Measurements from ENCODE around the gene GRB14. TPM values are rescaled to one million over a fixed set of nuclear protein-coding genes. Genes with fewer than 3 reads are reported as not detected.
A peak's percentile ranks its signal among the peaks of the same experiment; 100 is the strongest.
"Not testable (repeated sequence)": the region's sequence is repeated elsewhere in the genome, so short reads cannot be mapped to it uniquely, and the experiment has no call there.

The GRB14 gene
- polyA plus RNA-seq, 1 donor from 2014 or later, result not detected

DNA sequence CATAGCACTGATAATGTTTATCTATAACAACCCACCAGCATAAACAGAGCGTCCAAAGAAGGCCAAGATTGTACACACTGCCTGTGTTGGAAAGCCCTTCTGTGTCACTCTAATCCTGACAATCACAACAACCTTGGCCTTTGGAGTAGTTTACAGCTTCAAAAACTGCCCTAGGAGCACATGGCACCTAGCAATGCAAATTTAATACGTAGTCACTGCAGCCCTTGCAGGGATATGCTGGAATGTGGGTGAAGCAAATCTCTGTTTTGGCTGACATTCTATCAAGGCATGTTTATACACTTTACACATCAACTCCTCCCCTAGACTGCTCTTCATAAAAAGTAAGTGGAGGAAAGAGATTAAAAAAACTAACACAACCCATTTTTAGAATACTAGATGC lies 66.8 kb downstream of the GRB14 start:
- Mint-ChIP-seq H3K4me3 (no peak overlapping the region), H3K9me3 (peaks cover 0 to 9% (median 5%) of the 10 kb centered on the region in 3 donors), H3K4me1 (no peaks in the 10 kb centered on the region), H3K27ac (no peak overlapping the region), H3K27me3 (peaks cover 5% of the 10 kb centered on the region), H3K36me3 (no peaks in the 10 kb centered on the region)

DNA sequence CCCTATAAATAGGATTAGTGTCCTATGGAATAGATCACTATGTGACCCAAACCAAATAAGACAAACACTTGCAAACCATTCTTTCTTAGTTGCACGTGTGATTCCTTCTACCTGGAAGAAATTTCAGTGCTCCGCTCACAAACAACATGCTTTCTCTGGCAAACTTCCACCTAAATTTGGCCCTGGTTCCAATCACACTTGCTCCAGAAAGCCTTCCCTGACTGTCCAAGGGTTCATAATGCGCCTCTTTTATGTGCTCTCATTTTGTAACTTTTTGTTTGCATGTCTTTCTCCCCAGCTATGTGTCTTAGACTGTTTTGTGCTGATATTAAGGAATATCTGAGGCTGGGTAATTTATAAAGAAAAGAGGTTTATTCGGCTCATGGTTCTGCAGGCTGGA lies 69.8 kb downstream of the GRB14 start:
- Mint-ChIP-seq H3K4me3 (peak overlapping the region in 1 of 4 donors; percentile 13), H3K27ac (peak overlapping the region in 1 of 3 donors; percentile 63), H3K4me1 (no peaks in the 10 kb centered on the region), H3K9me3 (peaks cover 3 to 13% (median 5%) of the 10 kb centered on the region in 3 donors), H3K27me3 (peaks cover 4% of the 10 kb centered on the region), H3K36me3 (no peaks in the 10 kb centered on the region)

GRCh38 chr2:164549705-164550104 lies 71.6 kb downstream of the GRB14 start:
- not testable (repeated sequence) for H3K4me1 Mint-ChIP-seq, H3K27ac Mint-ChIP-seq, H3K4me3 Mint-ChIP-seq, H3K36me3 Mint-ChIP-seq, H3K27me3 Mint-ChIP-seq
- peaks cover 5 to 16% (median 10%) of the 10 kb centered on the region in 3 donors for H3K9me3 Mint-ChIP-seq

GRCh38 chr2:164545484-164545883 lies 75.8 kb downstream of the GRB14 start:
- Mint-ChIP-seq H3K4me1 (no peaks in the 10 kb centered on the region), H3K9me3 (peaks cover 5 to 10% (median 5%) of the 10 kb centered on the region in 3 donors), H3K4me3 (no peak overlapping the region), H3K27ac (no peak overlapping the region), H3K27me3 (peaks cover 3% of the 10 kb centered on the region), H3K36me3 (no peaks in the 10 kb centered on the region)

- peaks cover 3% of the 10 kb centered on the region for H3K27me3 Mint-ChIP-seq
- H3K4me1 Mint-ChIP-seq, result no peaks in the 10 kb centered on the region
- H3K9me3 Mint-ChIP-seq, result peaks cover 2 to 5% (median 4%) of the 10 kb centered on the region in 3 donors
- no peak overlapping the region for H3K4me3 Mint-ChIP-seq
- no peak overlapping the region for H3K27ac Mint-ChIP-seq
- H3K36me3 Mint-ChIP-seq, result no peaks in the 10 kb centered on the region
Observed at GRCh38 chr2:164542581-164543021, 78.7 kb downstream of the GRB14 start.

GRCh38 chr2:164538240-164538866 lies 82.9 kb downstream of the GRB14 start:
- no peak overlapping the region for H3K27ac Mint-ChIP-seq
- no peaks in the 10 kb centered on the region for H3K4me1 Mint-ChIP-seq

GRCh38 chr2:164535280-164536025 lies 85.8 kb downstream of the GRB14 start:
- Mint-ChIP-seq H3K27ac (no peak overlapping the region), H3K4me1 (no peaks in the 10 kb centered on the region), H3K9me3 (no peaks in the 10 kb centered on the region), H3K27me3 (peaks cover 1% of the 10 kb centered on the region), H3K36me3 (no peaks in the 10 kb centered on the region), H3K4me3 (no peak overlapping the region)

More at GRCh38 chr2:164538240-164538866, 82.9 kb downstream of the GRB14 start:
- Mint-ChIP-seq H3K36me3 (no peaks in the 10 kb centered on the region), H3K4me3 (no peak overlapping the region), H3K27me3 (peaks cover 3% of the 10 kb centered on the region), H3K9me3 (no peaks in the 10 kb centered on the region)

GRCh38 chr2:164530464-164530863 lies 90.8 kb downstream of the GRB14 start:
- H3K4me1 Mint-ChIP-seq, result no peaks in the 10 kb centered on the region
- no peak overlapping the region for H3K4me3 Mint-ChIP-seq
- H3K9me3 Mint-ChIP-seq, result peaks cover 0 to 2% (median 0%) of the 10 kb centered on the region in 3 donors
- H3K36me3 Mint-ChIP-seq, result no peaks in the 10 kb centered on the region
- peaks cover 1% of the 10 kb centered on the region for H3K27me3 Mint-ChIP-seq
- no peak overlapping the region for H3K27ac Mint-ChIP-seq

DNA sequence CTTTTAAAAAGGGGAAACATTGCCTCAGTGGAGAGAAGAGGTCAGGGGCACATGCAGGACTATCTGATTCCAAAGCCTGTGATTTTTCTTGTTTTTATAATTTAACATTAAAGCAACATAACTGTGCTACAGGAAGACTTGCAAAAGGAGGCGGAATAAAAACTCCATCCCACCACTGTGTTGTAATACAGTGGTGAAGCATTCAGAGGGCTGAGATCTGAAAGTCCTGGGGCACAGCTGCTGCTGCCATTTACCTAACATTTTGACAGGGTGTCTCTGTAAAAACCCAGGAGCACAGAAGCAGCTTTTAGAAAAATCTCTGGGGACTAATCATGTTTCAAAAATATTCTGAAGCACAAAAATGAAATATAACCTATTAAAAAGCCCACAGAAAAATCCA lies 97.6 kb downstream of the GRB14 start:
- no peaks in the 10 kb centered on the region for H3K27me3 Mint-ChIP-seq
- no peak overlapping the region for H3K4me3 Mint-ChIP-seq
- no peaks in the 10 kb centered on the region for H3K36me3 Mint-ChIP-seq
- peaks cover 4 to 5% (median 5%) of the 10 kb centered on the region in 3 donors for H3K9me3 Mint-ChIP-seq
- H3K4me1 Mint-ChIP-seq, result no peaks in the 10 kb centered on the region
- H3K27ac Mint-ChIP-seq, result no peak overlapping the region

DNA sequence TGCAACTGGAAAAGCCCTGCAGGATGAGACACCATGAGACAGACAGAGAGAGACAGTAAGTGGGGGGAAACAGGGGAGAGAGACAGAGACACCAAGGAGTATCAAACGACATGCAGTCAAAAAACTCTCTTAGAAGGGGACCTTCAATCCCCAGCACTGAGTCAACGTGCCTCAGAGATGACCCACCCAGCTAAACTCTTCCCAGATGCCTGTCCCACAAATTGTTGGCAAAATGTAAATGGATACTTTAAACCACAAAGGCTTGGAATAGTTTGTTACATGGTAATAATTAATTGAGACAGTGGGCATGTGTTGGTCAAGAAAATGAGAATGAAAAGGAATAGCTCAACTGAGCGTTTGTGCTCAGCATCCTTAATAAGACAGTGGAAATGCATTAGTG lies 98.3 kb downstream of the GRB14 start:
- H3K4me3 Mint-ChIP-seq, result no peak overlapping the region
- H3K36me3 Mint-ChIP-seq, result no peaks in the 10 kb centered on the region
- no peaks in the 10 kb centered on the region for H3K27me3 Mint-ChIP-seq
- H3K27ac Mint-ChIP-seq, result no peak overlapping the region
- peaks cover 4 to 6% (median 6%) of the 10 kb centered on the region in 3 donors for H3K9me3 Mint-ChIP-seq
- no peaks in the 10 kb centered on the region for H3K4me1 Mint-ChIP-seq

GRCh38 chr2:164522561-164522981 lies 98.7 kb downstream of the GRB14 start:
- Mint-ChIP-seq H3K27me3 (no peaks in the 10 kb centered on the region), H3K9me3 (peaks cover 4 to 6% (median 5%) of the 10 kb centered on the region in 3 donors), H3K4me3 (no peak overlapping the region), H3K4me1 (no peaks in the 10 kb centered on the region), H3K36me3 (no peaks in the 10 kb centered on the region), H3K27ac (no peak overlapping the region)

DNA sequence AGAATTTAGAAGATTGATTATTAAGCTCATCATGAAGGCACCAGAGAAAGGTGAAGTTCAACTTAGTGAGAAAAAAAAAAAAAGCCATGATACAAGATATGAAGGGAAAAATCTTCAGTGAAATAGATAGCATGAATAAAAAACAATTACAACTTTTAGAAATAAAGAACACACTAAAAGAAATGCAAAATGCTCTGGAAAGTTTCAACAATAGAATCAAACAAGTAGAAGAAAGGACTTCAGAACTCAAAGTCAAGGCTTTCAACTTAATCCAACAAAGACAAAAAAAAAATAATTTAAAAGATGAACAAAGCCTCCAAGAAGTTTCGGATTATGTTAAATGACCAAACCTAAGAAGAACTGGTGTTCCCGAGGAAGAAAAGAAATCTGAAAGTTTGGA lies 105.5 kb downstream of the GRB14 start:
- no peak overlapping the region for H3K4me3 Mint-ChIP-seq
- no peaks in the 10 kb centered on the region for H3K27me3 Mint-ChIP-seq
- peaks cover 4 to 12% (median 10%) of the 10 kb centered on the region in 3 donors for H3K9me3 Mint-ChIP-seq
- H3K27ac Mint-ChIP-seq, result no peak overlapping the region
- peaks cover 0 to 2% (median 0%) of the 10 kb centered on the region in 3 donors for H3K4me1 Mint-ChIP-seq
- H3K36me3 Mint-ChIP-seq, result no peaks in the 10 kb centered on the region

GRCh38 chr2:164515030-164515429 lies 106.3 kb downstream of the GRB14 start:
- Mint-ChIP-seq H3K27me3 (no peaks in the 10 kb centered on the region), H3K4me1 (peaks cover 0 to 2% (median 0%) of the 10 kb centered on the region in 3 donors), H3K4me3 (no peak overlapping the region), H3K36me3 (no peaks in the 10 kb centered on the region), H3K9me3 (peaks cover 4 to 12% (median 11%) of the 10 kb centered on the region in 3 donors), H3K27ac (peak overlapping the region in 1 of 3 donors; percentile 20)

DNA sequence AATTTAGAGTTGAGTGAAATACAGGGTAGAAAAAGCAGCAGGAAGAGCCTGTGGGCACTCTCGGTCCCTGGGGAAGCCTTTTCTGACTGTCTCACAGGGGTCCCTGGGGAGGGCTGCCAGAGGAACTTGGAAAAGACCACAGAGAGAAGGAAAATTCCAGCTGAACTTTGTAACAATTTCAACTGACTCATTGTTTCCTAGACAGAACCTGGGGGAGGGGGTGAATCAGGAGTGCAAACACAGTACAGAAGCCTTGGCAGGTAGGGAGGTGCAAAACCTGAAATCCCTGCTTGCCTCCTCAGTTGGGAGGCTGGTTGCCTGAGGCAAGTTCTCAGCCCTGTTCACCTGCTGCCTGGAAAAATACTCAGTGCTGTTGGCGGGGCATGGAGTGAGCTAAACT lies 106.8 kb downstream of the GRB14 start:
- H3K4me3 Mint-ChIP-seq, result no peak overlapping the region
- H3K27me3 Mint-ChIP-seq, result no peaks in the 10 kb centered on the region
- H3K4me1 Mint-ChIP-seq, result peaks cover 0 to 2% (median 0%) of the 10 kb centered on the region in 3 donors
- H3K36me3 Mint-ChIP-seq, result no peaks in the 10 kb centered on the region
- H3K27ac Mint-ChIP-seq, result no peak overlapping the region
- peaks cover 4 to 12% (median 11%) of the 10 kb centered on the region in 3 donors for H3K9me3 Mint-ChIP-seq

- Mint-ChIP-seq H3K36me3 (no peaks in the 10 kb centered on the region), H3K27me3 (no peaks in the 10 kb centered on the region), H3K9me3 (peaks cover 0 to 7% (median 6%) of the 10 kb centered on the region in 3 donors), H3K27ac (no peak overlapping the region), H3K4me3 (no peak overlapping the region), H3K4me1 (peaks cover 0 to 2% (median 0%) of the 10 kb centered on the region in 3 donors)
Observed at GRCh38 chr2:164512871-164513270, 108.4 kb downstream of the GRB14 start.

Data from IgD-negative memory B cell (primary cell).